ENCODE data around the gene RAB7B.
A peak's percentile ranks its signal among the peaks of the same experiment; 100 is the strongest.

The RAB7B gene

DNA sequence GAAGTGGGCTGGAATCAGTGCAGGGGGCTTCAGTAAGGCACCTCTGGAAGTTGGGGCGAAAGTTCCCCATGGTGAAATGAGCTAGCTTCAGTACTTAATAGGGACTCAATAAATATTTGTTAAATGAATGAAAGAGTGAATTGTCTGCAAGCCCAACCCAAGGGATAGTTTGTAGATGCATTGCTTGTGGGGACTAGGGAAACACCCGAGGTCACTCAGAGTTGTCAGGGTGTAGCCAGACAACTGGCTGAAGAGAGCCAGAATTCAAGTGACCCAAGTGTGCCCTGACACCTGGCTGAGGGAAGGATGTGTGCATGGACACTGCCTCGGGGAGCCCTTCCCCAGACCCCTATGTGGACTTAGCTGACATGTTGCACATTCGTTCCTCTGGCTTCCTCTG is 58.7 kb downstream of the RAB7B start:
- DNase-seq: no peak

DNA sequence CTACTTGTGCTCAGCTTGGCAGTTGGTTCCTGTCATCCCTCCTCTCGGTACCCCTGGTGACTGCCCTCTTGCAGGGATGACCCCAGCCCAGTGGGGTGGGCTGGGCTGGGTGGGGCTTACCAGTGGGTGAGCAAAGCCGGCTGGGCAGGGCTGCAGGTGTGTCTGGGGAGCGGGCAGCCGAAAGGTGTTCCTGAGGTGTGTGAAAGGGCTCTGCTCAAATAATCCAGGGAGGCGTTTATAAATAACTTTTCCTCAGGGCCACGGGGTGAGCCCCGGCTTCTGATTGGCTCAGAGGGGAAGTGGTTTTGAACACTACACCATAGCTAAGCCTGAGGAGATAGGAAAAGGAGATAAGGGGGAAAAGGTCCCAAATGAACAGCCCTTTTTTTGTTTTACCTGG is 60.0 kb downstream of the RAB7B start, which contains the start of gene SLC26A9:
Gene SLC26A9 (minus strand): TSS at position 212 of the 400 bp plus-strand sequence. CDS start 7,636 bp downstream, outside the sequence.
- DNase-seq: no peak

DNA sequence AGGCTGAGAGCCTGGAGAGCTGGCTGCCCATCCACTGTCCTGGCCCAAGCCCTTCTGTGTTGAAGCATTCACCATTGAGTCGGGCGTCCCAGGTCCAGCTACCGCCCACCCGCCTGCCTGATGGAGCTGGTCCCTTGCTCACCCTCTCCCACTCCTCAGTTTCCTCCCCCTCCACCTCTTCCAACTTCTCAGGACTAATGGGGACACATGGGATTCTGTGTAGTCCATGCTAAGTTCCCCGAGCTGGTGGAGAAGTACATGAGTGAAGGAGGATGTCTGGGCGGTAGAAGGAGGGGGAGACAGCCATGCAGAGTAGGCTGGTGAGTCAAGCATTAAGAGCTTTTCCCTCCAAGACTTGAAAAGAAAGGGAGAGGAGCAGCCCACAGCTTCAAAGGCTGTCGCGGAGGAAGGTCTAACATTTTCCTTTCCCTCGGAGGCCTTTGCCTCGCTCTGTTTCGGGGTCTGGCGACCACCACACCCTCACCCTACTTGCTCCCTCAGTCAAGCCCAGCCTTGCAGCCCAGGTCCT is 60.5 kb downstream of the RAB7B start:
- DNase-seq: no peak

DNA sequence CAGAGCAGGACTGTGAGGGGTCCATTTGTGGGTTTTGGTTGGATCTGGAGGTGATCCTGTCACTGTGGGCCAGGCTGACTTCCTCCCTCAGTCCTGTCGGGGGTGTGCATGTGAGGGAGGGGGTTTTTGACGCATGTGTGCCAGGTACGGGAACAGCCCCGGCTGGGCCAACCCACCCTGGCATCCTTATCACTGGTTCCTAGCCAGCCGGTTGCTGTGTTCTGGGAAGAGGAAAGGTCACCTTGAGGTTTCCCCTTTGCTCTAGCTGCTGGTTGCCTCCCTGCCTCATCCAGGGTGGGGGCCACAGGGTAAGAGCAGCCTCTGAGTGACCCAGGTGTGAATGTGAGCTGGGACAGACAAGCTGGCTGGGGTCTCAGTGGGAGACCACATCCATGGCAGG is 62.5 kb downstream of the RAB7B start:
- DNase-seq: no peak

DNA sequence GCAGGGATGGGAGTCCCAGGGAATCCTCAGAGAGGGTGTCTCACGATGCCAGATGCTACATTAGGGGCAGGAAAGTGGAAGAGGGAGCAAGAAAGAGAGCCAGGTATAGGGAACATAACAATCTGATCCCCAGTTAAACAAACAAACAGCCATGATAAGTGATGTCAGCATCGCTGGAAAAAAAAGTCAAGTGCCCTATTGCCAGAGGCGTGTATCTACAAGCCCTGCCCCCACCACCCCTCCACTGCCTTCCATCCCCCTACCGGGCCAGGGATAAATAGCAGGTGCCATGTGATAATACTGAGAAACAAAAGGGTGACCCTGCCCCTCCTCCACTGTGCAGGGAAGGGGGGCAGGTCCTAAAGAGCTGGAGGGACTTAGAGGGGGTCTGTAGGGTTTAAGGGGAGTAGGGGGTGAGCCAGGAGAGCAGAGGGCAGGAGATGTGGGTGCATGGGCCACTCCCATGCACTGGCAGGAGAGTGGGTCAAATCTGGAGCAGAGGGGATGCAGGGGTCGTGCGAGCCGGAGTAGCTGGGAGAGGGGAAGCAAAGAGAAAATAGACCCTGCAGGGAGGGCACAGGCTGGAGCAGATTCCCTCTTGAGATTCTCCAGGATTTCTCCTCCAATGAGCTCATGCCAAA is 63.4 kb downstream of the RAB7B start:
- peak; percentile 96 to 98 for DNase-seq

DNA sequence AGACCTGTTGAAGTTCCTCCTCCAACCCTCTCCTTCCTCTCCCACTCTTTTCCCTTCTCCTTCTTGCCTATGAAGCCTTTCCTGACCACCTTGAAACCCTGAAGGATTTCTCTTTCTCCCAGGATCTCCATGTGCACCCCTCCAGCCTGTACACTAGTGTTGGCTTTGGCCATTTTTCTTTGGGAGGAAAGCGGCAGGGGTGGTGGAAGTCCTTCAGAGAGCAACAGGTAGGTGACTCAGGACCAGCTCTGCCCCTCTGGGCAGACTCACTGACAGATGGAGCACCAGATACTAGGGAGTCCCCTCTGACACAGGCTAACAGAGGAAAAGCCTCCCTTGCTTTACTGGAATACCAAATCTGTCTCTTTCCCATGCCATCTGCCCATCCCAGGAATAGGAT is 64.5 kb downstream of the RAB7B start:
- no peak for DNase-seq

DNA sequence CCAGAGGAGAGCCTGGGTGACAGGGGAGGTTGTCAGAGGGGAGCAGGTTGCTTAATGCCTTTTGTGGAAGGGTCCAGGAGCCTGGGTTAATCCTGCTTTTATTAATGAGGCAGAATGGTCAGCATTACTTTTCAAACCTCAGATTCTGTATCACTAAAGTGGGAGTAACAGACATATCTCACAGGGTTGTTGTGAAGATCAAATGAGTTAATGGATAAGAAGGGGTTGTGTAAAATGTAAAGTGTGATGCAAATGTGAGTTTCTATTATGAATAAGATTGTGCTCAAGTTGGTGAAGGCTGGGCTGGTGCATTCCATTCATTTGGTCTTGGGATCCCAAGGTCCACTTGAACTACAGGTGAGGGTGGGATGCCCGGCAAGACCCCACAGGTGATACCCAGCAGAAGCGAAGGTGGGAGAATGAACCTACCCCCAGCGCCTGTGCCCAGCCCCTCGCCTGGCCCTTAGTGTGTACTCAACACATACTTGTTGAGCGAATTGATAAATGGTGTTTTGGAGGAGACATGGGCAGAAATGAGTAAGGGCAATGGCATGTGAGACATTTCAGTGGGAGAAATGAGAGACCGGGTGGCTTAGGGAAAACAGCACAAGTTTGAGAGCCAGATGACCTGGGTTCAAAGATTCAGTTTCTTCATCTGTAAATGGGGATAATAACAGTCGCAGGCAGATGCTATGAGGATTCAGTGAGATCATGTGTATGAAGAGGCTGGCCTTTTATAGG is 66.2 kb downstream of the RAB7B start:
- DNase-seq: no peak

DNA sequence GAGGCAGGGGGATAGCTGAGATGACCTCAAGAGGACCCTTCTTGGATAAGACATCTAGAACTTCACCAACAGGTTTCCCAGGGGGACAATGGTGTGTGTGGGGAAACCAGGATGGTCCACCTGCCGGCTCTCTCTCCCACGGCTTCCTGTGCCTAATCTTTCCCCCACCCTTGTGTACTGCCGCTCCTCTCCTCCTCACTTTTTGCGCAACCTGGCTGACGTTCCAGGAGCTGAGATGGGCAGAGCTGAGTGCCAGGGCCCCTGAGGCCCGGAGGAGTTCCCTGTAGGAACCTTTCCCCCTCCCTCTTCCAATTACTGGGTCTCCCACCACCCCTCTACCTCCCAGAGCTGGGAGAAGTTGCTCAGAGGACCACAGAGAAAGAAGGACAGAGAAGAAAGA is 66.9 kb downstream of the RAB7B start:
- DNase-seq: no peak

DNA sequence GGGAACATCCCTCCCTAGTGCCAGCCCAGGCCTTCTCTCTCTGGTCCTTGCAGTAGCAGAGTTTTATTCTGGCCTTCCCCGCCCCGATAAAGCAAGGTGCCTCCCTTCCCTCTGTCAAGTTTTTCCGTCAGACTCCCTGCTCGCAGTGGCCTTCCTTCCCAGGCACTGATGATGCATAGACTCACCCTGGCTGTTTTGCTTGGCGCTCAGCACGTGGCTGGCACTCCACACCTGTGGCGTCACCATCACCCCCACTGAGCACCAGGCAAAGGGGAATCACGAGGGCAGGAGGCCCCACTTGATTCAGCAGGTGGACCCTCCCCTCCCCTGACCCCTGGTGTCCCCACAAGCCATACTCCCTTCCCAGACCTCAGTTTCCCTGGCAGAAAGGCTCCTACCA is 67.3 kb downstream of the RAB7B start:
- no peak for DNase-seq

DNA sequence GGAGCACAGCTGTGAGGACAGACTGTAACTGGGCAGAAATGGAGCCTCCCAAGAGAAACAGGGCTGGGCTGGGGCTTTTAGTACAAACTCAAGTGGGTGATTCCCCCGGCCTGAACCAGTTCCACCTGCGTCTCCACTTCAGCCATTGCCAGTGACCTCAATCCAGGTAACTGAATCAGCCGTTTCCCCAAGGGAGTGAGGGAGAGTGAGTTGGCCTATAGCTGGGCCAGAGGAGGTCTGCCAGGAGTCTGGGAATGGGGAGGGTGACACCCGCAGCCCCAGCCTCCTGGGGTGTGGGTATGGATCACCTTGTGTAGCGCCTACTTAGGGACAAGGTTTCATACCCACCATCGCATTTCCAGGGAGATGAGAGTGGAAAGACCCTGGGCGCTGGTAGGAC is 68.4 kb downstream of the RAB7B start:
- DNase-seq: peak; percentile 80 to 81

DNA sequence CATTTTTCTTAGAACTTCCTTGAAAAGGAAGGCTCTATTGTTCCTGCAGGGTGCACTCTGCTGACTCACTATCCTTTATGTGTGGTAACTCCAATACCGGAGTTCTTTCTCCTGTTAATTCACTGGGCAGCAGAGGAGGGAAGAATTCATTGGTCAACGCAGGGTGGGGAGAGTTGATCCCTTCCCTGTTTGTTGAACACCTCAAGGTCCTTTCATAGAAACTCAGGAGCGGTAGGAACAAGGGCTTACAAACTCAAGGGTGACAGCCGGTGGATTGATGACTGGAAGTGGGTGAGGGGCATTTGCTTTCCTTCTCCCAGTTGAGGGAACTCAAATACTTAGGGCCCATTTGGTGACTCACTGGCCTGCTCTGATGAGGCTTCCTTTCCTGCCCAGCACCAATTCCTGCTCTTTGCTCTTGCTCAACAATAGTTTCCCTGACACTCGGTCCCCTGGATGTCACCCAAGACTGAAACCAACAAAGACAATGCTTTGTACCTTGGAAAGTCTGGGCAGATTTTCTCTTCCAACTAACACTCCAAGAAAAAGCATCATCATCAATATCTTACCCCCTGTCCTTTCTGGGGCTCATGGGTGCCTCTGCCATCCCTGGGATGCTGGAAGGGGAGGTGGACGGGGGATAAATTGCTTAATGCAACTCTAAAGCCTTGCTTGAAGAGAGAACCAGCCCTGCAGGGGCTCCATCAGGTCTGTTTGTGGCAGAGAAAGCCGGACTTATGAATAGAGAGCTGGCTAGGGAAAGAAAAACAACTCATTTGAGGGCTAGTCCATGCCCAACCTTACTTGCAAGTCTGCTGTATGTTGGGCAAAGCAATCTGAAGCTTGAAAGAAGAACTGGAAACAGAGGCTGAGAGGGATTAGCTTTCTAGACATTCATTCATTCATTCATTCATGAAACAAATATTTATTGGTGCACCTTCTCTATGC is 69.2 kb downstream of the RAB7B start:
- DNase-seq: no peak

DNA sequence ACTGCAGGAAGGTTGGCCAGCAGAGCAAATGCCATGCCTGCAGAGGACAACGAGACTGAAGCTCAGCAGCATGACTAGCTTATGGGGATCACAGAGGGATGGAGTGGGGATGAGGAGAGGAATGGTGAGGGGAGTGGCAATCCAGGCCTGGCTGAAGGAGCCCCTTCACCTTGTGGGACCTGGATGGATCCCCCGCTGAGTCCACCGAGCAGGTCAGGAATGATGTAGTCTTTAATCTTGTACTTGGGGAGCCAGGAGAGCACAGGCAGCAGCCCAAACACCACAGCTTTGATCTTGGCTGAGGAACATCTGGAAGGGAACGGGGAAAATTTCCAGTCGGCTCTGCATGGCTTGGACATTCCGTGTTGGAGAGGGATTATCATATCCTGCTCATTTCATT is 70.4 kb downstream of the RAB7B start:
- no peak for DNase-seq

DNA sequence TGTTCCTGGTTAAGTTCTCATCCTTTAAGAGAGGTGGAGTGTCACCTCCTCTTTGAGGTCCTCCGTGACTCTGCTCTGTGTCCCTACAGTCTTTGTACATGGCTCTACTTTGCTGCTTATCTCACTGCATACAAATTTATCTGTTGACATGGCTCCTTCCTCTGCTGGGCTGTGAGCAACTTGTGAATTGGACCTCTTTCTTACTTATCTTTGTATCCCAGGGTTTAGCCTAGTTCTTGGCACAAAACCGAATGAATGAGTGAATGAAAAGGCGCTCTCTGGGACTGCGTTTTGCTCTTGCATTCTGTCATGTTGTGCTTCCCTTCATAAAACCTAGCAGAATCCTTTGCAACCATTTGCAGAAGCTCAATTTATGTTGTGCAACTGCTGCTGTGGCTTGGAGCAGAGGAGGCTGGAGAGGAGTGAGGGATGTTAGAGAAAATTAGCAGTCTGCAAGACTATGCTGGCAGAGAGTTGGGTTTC is 72.4 kb downstream of the RAB7B start:
- no peak for DNase-seq

DNA sequence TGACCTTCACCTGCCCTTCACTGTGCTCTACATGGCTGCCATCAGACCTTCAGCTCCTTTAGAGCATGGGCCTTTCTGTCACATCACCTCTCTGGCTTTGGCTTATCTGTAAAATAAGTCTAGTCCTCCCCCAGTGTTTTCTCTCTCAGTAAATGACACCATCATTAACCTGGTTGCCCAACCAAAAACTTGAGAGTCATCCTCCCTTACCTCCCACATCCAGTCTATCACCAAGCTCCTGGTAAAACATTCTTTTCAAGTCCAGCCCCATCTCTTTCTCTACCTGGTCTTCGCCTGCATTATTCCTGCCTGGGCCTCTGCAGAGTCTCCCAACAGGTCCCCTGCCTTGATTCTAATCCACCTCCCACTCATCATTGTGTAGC is 73.0 kb downstream of the RAB7B start:
- DNase-seq: no peak

DNA sequence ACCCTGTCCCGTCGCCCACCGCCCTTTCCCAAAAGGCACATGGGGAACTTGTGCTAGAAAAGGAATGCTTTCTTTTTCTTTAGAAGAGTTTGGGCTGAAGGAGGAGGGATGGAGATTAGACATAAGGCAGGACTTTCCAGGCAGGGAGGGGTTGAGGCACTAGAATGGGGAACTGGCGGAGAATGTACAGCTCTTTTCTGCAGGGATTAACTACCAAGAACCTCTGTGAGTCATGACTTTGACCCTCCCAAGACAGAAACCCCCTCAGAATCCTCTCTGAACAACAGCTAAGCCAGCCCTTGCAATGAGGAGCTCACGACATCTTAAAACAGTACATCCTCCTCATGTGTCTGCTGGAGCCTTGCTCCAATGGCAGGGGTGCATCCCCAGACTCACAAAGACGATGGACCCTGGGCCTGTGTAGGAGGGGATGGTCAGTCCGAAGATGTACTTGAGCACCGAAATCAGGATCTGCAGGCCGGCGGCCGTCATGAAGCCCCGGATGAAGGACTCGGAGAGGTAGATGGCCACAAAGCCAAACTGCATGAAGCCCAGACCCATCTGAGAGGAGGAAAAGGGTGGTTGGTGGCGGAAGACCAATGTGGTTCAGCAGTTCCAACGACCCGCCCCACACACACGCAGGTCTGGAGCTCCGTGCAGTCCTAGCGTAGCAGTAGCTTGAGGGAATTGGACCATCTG is 73.5 kb downstream of the RAB7B start:
- DNase-seq: no peak

DNA sequence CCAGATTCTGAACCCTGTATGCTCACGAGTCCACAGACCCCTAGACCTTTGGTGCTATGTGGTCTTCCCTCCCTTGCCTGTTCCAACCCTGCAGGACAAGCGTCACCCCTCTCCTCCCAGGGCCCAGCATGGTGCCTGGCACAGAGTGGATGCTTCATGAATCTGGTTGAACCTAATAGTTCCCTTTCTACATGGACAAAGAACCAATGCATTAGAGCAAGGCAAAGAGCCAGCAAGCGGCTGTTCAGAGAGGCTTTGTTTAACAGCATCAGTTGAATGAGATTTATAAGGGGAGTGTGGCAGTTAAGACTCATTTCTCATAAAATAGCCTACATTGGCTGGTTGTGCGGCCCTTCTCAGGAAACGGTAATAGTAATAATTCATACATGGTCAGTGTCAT is 74.9 kb downstream of the RAB7B start:
- DNase-seq: no peak

DNA sequence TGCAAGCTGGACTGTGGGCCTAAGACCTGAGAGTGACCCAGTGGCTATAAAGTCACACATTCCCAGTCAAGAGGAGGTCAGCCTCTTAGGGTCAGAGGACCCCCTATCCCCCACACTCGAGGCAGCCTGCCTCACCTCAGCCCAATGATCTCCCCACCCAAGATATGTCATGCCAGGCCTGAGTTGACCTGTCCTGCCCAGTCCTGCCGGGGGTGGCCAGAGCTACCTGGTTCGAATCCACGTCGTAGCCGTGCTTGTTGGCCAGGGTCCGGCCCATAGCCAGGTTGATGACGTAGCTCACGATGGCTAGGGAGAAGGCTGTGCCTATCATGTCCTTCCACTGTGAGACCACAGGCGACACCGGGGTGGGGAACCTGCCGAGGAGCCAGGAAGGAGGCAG is 75.5 kb downstream of the RAB7B start:
- DNase-seq: no peak

DNA sequence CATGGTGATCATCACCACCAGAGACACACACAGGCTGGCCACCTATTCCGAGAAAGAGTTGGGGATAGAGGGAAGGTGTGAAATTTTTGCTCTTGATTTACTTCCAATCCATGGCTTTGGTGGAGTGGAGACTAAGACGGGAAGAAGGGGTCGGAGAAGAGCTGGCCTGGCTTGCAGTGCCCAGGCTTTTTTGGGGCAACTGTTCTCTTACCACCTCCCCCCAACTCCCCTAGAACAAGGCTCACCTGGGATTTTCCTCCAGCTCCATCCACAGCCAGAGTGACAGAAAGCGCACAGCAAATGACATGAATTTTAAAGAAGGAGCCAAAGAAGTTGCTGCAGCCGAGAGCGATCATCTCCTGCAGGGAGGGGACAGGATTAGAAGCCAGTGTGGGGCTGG is 75.9 kb downstream of the RAB7B start:
- no peak for DNase-seq

Data from NCI-H187 (cell line).